Fibroblast of gingiva (primary cell): ENCODE results near the gene MAP3K21.

Experiments
- DNase-seq: peaks from one replicate; pipeline ENCODE4 v3.0.0-alpha.2; 2011; ENCODE audit warnings: low read depth

The MAP3K21 gene

DNA sequence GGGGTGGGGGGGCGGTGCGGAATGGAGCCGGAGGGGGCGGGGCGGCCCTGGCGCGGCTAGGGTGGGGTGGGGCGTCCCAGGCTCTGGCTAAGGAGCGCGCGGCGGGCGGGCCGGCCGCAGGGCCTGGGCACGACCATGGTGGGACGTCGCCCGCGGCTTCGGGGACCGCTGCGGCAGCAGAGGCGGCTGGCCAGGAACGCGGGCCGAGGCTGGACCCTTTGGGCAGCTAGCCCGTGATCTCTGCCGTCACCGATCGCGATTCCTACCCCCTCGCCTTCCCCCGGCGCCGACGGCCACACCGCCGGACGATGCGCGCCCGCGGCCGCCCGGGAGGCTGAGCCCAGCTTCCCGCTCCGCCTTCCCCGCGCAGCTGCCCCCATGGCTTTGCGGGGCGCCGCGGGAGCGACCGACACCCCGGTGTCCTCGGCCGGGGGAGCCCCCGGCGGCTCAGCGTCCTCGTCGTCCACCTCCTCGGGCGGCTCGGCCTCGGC, at the start of gene MAP3K21:
TSS of gene MAP3K21 (plus strand) at position 74 of the 491 bp plus-strand sequence. CDS start at position 379, 305 bp downstream.
- DNase-seq: no peak

DNA sequence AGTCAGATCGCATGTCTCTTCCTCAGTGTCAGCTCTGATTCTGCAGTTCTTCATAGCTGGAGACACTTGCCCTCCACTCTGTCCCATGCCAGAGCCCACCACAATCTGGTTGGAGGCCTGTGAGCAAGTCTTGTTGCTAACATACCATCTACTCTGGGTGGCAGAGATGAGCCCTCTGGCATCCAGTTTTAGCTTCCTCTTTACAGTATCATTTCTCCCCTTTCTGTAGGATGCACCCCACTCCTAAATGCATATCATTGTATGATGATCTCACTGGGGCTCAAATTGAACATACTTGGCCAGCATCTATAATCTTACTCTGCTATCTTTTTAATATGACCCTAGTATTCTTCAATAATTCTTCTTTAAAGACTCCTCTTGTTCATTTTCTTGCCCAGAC, 48.9 kb upstream of the MAP3K21 start:
- DNase-seq: no peak

DNA sequence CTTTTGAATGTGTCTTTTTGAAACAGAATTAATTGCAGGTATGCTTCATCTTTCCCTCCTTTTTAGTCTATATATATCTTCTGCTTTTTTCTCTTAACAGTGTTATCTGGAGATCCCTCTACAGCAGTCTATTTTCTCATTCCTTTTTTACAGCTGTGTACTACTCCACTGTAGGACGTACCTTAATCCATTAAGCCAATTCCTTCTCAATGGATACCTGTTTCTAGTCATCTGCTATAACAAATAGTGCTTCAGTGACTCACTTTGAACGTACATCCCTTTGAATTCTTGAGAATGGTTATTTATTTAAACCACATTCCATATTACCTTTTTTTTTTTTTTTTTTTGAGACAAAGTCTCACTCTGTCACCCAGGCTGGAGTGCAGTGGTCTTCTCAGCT, 47.6 kb upstream of the MAP3K21 start:
- DNase-seq: no peak

DNA sequence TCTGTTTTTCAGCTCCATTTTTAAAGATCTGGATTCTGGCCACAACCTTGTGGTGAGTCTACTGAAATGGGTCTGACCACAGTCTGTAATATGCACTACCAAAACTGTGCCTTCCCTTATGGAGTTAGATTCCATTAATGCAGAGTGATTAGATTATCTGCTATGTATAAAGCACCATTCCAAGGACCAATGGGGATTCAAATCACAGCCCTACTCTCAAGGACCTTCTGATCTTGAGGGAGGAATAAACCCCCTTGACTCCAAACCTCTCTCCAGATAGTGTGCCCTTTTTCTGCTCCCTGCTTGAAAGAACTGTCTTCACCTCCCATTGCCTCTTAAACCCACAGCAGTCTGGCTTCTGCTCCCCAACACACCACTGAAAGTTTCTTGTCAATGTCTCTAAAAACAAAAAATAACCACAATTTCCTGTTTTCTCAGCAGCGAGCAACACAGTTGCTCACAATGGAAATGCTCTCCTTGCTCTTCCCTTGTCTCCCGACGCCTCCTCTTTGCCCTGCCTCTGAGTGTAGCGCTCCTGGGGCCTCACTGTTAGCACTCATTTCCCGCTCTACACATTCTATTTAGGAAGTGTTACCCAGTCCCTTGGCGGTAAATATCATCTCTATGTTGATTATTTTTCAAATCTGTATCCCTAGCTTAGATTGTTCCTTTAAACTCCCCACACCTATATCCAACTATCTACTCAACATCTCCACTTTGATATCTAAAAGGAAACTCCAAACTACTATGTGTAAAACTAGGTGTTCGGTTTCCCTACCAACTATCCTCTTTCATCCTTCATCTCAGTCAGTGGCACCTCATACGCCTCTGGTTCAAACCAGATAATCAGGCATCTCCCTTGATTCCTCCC, 45.6 kb upstream of the MAP3K21 start:
- peak; percentile 25 for DNase-seq

DNA sequence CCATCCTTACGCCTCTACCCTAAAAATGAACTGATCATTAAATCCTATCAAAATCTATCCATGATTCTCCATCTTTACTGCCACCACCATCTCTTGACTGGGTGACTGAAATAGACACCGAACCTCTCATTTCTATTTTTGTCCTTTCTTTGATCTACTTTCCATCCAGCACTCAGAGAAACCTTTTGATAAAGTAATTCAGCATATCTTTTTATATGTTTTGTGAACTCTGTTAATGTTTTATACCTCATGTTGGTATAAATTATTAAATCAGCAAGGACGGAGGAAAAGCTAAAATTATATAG, 45.0 kb upstream of the MAP3K21 start:
- DNase-seq: no peak

DNA sequence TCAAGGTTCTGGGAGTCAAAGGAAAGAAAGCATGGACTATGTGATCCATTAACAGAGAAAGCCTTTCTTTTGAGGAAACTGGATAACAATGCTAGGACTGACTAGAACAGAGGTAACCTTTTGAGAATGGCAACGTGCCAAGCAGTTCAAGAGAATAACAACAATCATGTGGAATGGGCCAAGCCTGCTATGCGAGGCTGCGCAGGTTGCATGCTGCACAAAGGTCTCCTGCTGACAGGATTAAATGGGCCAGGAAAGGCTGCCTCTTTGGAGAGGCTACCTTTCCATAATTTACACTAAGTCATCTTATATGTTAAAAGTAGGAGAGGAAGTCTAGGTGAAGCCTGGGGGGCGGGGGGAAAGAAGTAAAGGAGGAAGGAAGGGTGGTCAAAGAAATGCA, 37.8 kb upstream of the MAP3K21 start:
- DNase-seq: no peak

DNA sequence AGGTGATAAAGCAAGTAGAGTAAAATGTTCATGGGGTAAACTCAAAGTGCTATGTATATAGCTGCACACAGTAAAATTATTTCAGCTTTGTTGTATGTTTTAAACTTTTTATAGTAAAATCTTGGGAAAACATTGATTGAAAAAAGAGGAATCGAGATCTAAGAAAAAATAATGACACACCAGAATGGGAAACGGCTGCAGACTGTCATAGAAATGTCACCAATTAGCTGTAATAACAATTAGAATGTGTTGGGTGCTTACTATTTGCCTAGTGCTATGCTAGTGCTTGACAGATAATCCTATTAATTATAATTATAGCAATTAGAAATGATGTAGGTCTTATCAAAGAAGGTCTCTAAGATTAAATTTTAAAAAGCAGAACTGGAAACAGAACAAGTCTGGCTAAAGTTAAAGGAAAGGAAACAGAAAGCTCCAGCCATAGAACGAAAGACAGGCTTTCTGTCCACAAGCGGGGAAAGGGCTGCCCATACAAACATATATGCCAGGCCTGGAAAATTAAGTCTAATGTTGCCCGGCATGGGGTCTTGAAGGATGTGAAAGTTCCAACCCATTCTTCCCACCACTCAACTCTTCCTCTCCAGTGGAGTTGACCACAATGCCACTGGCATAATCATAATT, 37.0 kb upstream of the MAP3K21 start:
- DNase-seq: no peak

DNA sequence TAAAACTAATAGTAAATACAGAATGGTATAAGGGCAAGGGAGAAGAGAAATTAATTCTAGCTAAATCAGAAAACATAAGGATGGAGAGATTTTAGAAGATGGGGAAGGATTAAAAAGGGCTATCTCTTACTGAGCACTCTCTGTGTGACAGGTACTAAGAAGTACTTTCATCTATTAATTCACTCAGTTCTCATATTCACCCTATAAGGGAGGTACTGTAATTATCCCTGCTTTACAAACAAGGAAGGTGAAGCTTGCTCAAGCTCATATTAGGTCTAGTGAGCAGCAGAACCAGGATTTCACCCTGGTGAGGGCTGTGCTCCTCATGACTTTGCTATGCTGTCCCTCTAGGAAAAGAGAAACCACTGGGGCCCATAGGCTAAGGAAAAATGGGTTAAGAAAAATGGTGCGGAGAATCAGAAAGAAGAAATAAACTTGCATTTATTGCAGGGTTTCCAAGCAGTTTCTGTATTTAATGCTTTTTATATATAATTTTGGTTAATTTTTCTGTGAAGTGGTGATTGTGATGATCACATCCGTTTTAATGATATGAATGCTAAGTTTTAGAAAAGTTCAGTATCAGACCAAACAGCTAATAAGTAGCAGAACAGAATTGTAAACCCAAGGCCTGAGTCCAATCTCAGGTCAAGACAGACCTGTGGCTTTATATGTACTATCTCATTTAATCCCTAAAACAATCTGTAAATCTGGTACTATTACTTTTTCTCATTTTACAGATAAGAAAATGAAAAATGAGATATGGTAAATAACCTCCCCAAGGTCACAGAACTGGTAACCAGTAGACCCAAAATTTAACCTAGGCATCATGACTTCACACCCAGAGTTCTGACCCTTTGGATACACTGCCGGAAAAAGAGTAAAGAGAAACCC, 33.7 kb upstream of the MAP3K21 start:
- no peak for DNase-seq

DNA sequence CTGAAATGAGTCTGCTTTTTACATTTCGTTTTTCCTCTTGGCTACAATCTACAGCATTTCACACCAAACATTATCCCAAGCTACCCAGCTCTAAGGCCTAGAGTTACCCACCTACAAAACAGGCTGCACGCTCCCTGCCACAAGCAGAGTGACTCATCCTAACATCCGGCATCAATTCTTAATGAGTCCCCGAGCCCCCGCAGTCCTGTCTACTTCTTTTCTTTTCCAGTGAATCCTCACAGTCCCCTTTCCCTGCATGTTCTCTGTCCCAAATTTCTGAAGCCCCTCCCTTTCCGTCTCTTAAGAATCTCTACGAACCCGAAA, 32.6 kb upstream of the MAP3K21 start:
- DNase-seq: peak; percentile 26

DNA sequence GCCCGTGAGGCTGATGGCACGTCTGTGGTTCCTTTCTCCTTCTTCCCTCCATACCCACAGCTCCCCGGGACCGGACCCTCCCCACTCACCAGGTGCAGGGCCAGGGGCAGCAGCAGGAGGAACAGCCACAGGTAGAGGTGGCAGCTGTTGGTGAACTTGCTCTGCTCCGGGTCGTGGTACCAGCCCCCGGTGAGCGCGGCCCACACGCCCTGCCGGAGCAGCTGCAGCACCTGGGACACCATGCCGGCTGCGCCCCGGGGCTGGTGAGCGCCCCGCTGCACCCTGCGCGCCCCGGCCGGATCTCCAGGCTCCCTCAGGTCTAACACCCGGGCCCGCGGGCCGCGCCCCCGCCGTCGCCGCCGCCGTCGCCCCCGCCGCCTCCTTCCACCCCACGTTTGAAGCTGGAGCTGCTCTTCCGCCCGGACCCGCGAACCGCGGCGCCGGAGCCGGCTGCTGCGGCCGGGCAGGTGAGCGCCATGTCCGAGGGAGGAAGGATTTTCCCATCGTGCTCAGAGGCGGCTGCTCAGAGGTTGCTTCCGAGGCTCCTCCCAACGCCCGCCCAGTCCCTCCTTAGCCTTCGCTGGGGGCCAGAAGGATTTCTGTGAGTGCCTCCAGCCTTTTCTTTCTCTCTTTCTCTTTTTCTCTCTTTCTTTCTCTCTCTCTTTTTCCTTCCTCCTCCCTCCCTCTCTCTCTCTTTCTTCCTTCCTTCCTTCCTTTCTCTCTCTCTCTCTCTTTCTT, 32.1 kb upstream of the MAP3K21 start, which contains the start of gene PCNX2:
TSS of gene PCNX2 (minus strand) at position 489 of the 738 bp plus-strand sequence. CDS start at position 242, 247 bp downstream.
- peak; percentile 50 for DNase-seq

DNA sequence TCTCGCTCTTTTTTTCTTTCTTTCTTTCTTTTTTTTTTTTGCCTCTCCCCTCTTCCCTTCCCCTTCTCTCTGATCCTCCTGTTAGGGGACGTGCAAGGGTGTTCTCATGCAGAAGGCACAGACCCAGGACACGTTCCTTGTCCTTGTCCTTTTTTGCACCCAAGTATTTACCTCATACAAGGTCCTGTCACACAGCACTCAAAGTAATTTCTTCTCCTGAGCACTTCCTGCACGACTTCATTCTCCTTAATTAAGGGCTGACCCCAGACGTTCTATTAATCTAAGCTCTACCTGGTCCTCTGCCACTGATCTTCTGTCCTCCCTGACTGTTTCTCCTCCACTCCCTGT, 31.6 kb upstream of the MAP3K21 start:
- no peak for DNase-seq

DNA sequence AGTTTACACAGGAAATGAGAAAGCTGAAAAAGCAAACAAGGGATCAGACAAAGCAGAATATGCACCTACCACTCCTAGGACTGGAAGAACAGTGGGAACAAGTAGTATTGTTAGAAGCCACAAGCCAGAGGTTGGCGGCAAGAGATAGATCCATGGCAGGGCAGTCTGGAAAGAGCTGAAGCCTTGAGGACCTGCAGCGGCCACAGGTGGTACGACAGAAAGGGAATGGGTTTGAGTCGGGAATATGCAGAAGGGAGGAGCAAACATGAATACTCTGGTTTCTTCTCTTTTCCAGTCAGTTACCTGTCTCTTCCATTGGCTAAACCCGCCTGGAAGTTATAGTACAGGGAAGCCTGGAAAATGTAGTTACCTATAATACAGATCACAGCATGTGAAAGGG, 28.1 kb upstream of the MAP3K21 start:
- DNase-seq: no peak

DNA sequence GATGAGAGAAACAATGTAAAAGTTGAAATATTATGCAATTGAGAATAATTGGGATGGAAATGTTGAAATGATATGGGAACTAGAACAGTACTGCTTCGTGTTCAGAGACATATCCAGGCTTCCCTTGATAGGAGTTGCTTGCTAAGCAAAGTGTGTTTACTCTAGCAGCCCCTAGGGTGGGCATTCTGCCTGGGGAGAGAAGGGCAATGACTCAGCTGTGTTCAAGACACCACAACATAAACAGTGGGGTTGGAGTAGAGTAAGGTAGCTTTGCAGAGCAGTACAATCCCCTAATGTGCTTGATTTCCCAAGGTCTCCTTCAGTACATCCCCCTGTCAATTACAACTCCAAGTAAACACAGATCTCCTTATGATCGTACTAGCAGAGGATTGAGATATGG, 27.2 kb upstream of the MAP3K21 start:
- DNase-seq: no peak

DNA sequence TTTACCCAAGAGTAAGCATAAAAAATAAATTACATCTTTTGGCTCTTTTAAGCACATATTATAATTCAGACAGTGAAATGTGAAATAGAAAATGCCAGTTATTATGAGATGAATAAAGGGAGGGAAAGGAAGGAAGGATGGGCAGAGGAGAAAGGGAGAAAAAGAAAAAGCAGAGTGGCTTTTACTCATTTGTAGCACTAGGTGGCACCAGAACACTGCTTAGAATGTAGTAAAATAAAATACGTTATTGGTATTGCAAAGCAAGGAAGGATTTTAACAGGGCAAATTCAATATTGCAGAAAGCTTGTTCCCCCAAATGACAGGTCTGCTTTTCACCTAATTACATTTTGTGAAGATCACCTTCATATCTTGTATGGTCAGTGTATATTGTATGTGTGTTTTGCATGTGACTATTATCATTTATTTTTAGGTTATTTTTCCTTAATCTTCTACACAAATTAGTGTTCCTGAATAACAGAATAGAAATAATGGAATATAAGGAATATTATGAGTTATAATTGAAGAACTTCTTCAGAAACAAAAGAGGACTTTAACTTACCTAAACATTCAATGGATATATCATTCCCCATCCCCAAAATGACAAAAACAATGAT, 22.9 kb upstream of the MAP3K21 start:
- no peak for DNase-seq

DNA sequence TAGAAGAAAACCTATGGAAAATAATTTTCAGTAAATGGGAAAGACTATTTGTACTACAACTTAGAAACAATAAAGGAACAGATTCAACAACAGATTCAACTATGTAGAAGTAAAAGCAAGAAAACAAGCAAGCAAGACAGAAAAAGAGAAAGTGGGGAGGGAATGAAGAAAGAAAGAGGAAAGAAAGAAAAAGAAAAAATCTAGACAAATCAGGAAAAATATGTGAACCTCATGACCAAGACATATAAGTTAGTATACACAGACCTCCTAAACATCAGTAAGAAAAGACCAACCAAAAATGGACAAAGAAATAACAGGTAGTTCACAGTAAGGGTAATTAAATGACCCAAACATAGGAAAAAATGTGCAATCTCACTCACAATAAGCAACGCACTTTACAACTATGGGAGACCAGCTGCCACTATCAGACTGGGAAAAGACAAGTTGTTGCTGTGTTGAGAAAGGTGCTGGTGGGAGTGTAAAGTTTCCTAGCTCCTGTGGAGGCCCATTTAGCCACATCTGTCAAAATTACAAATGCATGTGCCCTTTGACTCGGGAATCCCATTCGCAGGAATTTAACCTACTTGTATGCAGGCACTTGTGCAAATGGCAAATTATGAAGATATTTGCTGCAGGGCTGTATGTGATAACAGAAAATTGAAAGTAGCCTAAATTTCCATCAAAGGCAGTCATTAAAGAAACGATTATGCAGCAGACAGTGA, 13.9 kb upstream of the MAP3K21 start:
- DNase-seq: no peak

DNA sequence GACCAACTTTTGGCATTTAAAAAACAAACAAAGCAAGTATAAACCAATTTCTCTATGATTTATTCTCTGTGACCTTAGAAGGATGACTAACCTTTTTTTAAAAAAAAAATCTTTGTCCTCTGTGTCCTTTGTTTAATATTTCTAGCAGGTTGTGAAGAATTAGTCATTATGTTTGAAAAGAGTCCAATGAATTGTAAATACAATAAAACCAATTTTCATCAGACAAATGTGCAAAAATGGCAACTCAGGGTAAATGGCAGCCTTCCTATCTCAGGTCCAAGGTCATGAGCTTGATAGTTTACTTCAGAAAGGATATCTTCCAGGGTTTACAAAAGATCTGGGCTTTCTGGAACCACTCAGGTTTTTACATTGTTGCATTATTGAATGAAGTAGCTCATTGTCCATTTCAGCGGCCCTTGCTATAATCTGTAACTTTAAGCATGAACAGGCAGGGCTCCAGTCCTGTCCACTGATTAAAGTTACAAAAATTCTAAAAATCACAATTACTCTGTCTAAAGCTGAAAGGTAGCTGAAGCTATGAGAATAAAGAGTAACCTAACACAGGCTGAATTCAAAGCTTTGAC, 11.7 kb upstream of the MAP3K21 start:
- DNase-seq: no peak

DNA sequence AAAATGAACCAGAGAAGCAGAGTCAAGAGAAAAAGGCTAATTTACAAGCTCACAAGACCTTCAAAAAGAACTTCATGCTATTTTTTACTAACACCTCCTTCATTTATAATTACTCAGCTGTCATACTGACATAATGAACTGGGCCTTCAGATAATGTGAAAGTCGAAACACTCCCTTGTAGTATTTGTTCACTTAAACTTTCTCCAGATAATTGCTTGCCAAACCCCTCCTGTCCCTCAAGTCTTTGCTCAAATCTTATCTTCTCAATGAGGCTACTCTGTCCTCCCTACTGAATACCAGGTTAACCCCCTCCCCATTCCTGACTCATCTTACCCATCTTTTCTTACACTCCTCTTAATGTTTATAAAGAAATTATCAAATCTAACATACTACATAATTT, 11.1 kb upstream of the MAP3K21 start:
- DNase-seq: no peak

DNA sequence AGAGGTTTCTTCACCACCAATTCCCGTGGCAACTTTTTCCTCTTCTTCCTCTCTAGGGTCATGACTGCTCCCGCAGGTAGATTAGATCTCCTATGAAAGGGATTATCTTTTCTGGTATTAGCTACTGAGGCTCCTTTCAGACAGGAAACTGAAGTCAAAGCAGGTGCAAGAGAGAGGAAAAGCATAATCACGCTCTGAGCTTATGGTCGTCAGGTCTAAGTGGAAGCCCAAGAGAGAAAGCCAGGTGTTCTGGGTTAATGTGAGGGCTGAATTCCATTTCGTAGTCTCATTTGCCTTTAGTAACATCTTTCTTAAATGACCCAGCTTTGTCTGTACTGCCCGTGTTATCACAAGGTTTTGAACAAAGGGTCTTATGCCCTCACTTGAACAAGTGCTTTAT, 8.3 kb upstream of the MAP3K21 start:
- no peak for DNase-seq

DNA sequence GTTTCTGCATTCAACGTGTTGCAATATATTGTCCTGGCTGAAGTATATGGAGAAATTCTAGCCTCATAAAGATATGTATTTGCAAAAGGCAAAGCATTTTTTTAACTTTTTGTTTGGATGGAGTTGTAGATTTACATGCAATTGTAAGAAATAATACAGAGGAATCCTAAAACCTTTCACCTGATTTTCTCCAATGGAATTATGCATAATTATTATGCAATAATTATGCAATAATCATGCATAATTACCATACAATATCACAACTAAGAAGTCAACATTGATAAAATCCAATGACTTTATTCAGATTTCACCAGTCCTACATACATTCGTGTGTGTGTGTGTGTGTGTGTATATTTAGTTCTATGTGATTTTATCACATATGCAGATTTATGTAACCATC, 7.5 kb upstream of the MAP3K21 start:
- no peak for DNase-seq

DNA sequence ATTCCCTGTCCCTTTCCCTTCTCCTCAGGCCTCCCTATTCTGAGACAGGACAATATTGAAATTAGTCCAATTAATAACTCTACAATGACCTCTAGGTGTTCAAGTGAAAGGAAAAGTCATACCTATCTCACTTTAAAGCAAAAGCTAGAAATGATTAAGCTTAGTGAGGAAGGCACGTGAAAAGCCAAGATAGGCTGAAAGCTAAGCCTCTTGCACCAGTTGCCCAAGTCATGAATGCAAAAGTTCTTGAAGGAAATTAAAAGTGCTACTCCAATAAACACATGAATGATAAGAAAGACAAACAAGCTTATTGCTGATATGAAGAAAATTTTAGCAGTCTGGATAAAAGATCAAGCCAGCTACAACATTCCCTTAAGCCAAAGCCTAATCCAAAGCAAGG, 3.8 kb upstream of the MAP3K21 start:
- DNase-seq: no peak

DNA sequence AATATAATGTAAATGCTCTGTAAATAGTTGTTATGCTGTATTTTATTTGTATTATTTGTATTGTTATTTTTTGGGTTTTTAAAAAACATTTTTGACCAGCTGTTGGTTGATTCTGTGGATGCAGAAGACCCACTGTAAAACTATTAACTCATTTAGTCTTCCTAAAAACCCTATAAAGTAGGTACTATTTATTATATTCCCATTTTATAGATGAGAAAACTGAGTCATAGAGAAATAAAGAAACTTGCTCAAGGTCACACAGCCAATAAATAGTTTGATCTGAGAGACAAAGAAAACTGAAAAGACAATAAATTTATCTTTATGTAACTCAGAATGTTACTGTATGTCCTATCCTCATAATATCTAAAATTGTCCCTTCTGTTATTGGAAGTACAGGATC, 1.2 kb upstream of the MAP3K21 start:
- no peak for DNase-seq
